MM.1S (cell line): Measurements from ENCODE around the gene BRICD5.
A peak's percentile ranks its signal among the peaks of the same experiment; 100 is the strongest.

ENCODE experiments used
- DNase-seq: peaks from one replicate; pipeline ENCODE4 v3.0.0-alpha.2; 2015
- H2AFZ ChIP-seq: fragments of 300-600 bp; sonication (generic); 2 replicates; pipeline ENCODE4 v1.6.0; 2016; ENCODE audit warnings: antibody characterized with exemption, low read length
- H3F3A ChIP-seq: fragments of 300-600 bp; sonication (generic); 2 replicates; pipeline ENCODE4 v1.6.1; 2016; ENCODE audit warnings: mild to moderate bottlenecking, antibody characterized with exemption, low read length, moderate library complexity, mixed read lengths; ENCODE audit not compliant: insufficient read depth
- H3K27ac ChIP-seq: fragments of 300-600 bp; sonication (generic); 2 replicates; pipeline ENCODE4 v1.5.1; 2016; ENCODE audit warnings: mild to moderate bottlenecking, low read length
- H3K27me3 ChIP-seq: fragments of 300-600 bp; sonication (generic); replicated peaks from 2 replicates; pipeline ENCODE4 v1.6.0; 2016; ENCODE audit warnings: low read length; ENCODE audit not compliant: insufficient read depth
- H3K36me3 ChIP-seq: fragments of 300-600 bp; sonication (generic); replicated peaks from 2 replicates; pipeline ENCODE4 v1.6.1; 2016; ENCODE audit warnings: mild to moderate bottlenecking, low read length, mixed read lengths; ENCODE audit not compliant: insufficient read depth
- H3K4me1 ChIP-seq: fragments of 300-600 bp; sonication (generic); 2 replicates; pipeline ENCODE4 v1.6.1; 2016; ENCODE audit warnings: low read length, mixed read lengths
- H3K4me2 ChIP-seq: fragments of 300-600 bp; sonication (generic); 2 replicates; pipeline ENCODE4 v1.6.0; 2016; ENCODE audit warnings: low read depth, low read length
- H3K4me3 ChIP-seq: fragments of 300-600 bp; sonication (generic); 2 replicates; pipeline ENCODE4 v1.5.1; 2016; ENCODE audit warnings: low read length, mixed read lengths
- H3K79me2 ChIP-seq: fragments of 300-600 bp; sonication (generic); 2 replicates; pipeline ENCODE4 v1.6.1; 2016; ENCODE audit warnings: mixed run types, low read length, mixed read lengths
- H3K9ac ChIP-seq: fragments of 300-600 bp; sonication (generic); 2 replicates; pipeline ENCODE4 v1.6.1; 2016; ENCODE audit warnings: low read length, mixed read lengths
- H3K9me2 ChIP-seq: fragments of 300-600 bp; sonication (generic); replicated peaks from 2 replicates; pipeline ENCODE4 v1.6.1; 2016; ENCODE audit warnings: mild to moderate bottlenecking, low read length, mixed read lengths; ENCODE audit not compliant: insufficient read depth
- H3K9me3 ChIP-seq: fragments of 300-600 bp; sonication (generic); replicated peaks from 2 replicates; pipeline ENCODE4 v1.6.1; 2016; ENCODE audit warnings: mild to moderate bottlenecking, low read length, mixed read lengths; ENCODE audit not compliant: insufficient read depth
- H4K20me1 ChIP-seq: fragments of 300-600 bp; sonication (generic); 2 replicates; pipeline ENCODE4 v1.6.1; 2016; ENCODE audit warnings: mild to moderate bottlenecking, low read length, moderate library complexity, mixed read lengths; ENCODE audit not compliant: insufficient read depth
- EZH2 ChIP-seq: fragments of 300-600 bp; sonication (generic); optimal IDR thresholded peaks from 2 replicates; pipeline ENCODE3; 2017; ENCODE audit warnings: low read depth, mild to moderate bottlenecking, antibody characterized with exemption, low read length, mixed read lengths
- EZH2phosphoT487 ChIP-seq: fragments of 300-600 bp; sonication (generic); IDR thresholded peaks from 2 replicates; pipeline ENCODE4 v1.6.1; 2018; ENCODE audit warnings: antibody characterized with exemption, low read length
- TF ChIP-seq, protein P1 (sequence below): fragments of 300-600 bp; sonication (generic); IDR thresholded peaks from 2 replicates; pipeline ENCODE4 v1.5.1; 2016; ENCODE audit warnings: antibody characterized with exemption, low read length, mixed read lengths

Gene BRICD5

DNA sequence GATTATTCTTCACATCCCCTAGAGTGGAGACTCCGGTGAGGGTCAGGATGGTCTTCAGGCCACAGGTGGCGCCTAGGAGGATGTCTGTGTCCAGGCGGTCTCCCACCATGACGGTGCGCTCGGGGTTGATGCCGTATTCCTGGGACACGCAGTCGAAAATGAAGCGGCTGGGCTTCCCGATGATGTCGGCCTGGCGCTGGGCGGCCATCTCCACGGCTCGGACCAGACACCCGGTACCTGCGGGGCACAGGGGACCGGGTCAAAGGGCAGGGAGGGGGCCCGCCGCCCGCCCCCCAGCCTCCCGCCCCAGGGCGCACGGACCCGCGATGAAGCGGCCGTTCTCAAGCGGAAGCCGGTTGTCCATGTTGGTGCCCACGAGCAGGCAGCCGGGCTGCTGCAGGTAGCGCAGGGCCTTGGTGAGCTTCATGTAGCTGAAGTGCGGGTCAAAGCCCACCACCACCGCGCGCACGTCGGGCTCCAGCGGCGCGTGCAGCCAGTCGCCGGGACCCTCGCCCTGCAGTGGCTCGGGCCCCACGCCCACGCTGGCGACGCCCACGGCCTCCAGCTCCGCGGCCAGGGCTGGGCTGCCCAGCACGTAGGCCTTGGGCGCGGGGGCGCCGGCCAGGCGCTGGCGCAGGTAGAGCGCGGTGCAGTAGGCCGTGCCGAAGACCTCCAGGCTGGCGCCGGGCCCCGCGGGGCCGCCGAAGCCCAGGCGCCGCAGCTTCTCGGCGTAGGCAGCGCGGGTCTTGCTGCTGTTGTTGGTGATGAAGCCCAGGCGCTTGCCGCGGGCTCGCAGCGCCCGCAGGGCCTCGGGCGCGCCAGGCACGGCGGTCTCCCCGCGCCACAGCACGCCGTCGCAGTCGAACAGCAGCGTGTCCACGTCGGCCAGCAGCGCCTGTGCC is 3.4 kb upstream of the BRICD5 start:
- DNase-seq = no peak
- Histone ChIP-seq H3K4me2 (peak overlapping the region; percentile 95), H3K9me3 (no peaks in the 10 kb centered on the region), H4K20me1 (no peaks in the 10 kb centered on the region), H3K4me3 (peak overlapping the region; percentile 73), H3K9ac (peak overlapping the region; percentile 68), H3K9me2 (no peaks in the 10 kb centered on the region), H2AFZ (no peak overlapping the region), H3K36me3 (no peaks in the 10 kb centered on the region), H3F3A (no peaks in the 10 kb centered on the region; the same call in 1 of the 2 replicates), H3K27ac (no peak overlapping the region), H3K4me1 (peaks cover 7% of the 10 kb centered on the region), H3K27me3 (no peaks in the 10 kb centered on the region), H3K79me2 (peaks cover 17% of the 10 kb centered on the region)
- TF ChIP-seq EZH2phosphoT487 (no peak), EZH2 (no peak)
- TF ChIP-seq, protein P1, sequence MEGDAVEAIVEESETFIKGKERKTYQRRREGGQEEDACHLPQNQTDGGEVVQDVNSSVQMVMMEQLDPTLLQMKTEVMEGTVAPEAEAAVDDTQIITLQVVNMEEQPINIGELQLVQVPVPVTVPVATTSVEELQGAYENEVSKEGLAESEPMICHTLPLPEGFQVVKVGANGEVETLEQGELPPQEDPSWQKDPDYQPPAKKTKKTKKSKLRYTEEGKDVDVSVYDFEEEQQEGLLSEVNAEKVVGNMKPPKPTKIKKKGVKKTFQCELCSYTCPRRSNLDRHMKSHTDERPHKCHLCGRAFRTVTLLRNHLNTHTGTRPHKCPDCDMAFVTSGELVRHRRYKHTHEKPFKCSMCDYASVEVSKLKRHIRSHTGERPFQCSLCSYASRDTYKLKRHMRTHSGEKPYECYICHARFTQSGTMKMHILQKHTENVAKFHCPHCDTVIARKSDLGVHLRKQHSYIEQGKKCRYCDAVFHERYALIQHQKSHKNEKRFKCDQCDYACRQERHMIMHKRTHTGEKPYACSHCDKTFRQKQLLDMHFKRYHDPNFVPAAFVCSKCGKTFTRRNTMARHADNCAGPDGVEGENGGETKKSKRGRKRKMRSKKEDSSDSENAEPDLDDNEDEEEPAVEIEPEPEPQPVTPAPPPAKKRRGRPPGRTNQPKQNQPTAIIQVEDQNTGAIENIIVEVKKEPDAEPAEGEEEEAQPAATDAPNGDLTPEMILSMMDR = no peak

DNA sequence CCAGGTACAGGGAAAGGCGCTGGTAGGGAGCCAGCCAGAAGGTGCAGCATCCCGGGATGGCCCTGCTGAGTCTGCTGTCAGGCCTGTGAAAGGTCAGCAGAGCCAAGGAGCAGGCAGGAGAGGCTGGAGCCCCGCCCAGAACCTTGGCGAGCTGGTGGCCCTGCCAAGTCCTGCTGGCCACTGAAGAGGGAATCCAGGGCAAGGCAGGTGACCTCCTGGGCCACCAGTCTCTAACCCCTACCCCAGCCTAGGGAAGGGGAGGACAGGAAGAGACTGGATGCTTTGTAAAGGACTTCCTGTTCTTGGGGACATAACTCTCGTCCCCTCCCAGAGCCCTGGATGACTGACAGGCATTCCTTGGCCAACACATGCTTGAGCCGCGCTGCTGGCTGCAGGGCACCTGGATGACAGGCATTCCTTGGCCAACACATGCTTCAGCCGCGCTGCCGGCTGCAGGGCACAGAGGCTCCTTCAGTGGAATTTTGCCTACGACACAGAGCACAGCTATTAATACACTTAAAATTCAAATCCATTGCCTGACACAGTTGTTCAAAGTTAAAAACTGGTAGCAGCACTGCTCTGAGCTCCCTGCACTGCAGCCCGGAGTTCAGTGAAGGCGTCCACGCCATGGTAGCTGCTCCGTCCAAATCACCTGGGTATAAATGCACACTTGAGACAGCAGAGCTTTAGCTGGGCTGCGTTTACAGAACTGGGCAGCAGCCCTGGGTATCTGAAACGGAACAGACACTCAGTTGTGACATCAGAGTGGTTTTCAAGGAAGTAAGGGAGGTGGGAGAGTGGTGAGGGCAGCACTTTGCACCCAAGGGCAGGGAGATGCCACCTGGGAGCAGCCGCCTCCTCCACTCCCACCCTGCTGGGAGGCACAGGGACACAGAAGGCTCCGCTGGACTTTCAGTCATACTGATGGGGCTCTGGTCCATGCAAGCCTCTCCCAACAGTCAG is 2.0 kb upstream of the BRICD5 start:
- no peaks in the 10 kb centered on the region; the same call in 1 of the 2 replicates for H3F3A ChIP-seq
- H4K20me1 ChIP-seq = no peaks in the 10 kb centered on the region
- no peak overlapping the region for H2AFZ ChIP-seq
- peak overlapping the region; percentile 95 for H3K4me2 ChIP-seq
- no peaks in the 10 kb centered on the region for H3K9me3 ChIP-seq
- no peak for DNase-seq
- no peak for TF ChIP-seq EZH2phosphoT487
- TF ChIP-seq EZH2 = no peak
- TF ChIP-seq, protein P1 = no peak
- H3K4me3 ChIP-seq = peak overlapping the region; percentile 73
- H3K4me1 ChIP-seq = peaks cover 7% of the 10 kb centered on the region
- no peaks in the 10 kb centered on the region for H3K27me3 ChIP-seq
- peak overlapping the region; percentile 58; the same call in 1 of the 2 replicates for H3K9ac ChIP-seq
- H3K79me2 ChIP-seq = peaks cover 23% of the 10 kb centered on the region
- H3K9me2 ChIP-seq = no peaks in the 10 kb centered on the region
- H3K27ac ChIP-seq = no peak overlapping the region
- no peaks in the 10 kb centered on the region; the same call in 1 of the 2 replicates for H3K36me3 ChIP-seq

DNA sequence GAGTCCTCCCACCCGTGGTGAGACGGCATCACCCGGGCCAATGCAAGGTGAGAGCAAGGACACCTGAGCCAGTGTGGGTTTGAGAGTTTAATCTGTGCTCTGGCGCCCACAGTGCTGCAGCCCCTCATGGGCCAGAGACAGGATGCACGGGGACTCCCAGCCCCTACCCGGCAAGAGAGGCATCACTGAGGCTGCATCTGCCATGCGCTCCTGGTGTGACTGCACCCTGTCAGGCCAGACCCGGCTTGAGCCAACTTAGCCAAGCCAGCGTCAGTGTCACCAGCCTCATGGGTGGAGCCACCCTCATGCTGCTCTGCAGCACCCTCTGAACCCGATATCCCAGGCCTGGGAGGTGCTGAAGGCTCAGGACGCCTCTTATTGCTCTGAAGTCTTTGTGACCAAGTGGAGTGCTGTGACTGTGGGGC is 1.3 kb upstream of the BRICD5 start:
- no peak for TF ChIP-seq EZH2phosphoT487
- TF ChIP-seq, protein P1 = no peak
- no peak for TF ChIP-seq EZH2
- Histone ChIP-seq H3K36me3 (no peaks in the 10 kb centered on the region; the same call in 1 of the 2 replicates), H3K4me1 (peaks cover 7% of the 10 kb centered on the region), H3F3A (no peaks in the 10 kb centered on the region; the same call in 1 of the 2 replicates), H3K79me2 (peaks cover 30% of the 10 kb centered on the region), H2AFZ (no peak overlapping the region), H3K9ac (no peak overlapping the region), H3K4me3 (no peak overlapping the region), H4K20me1 (no peaks in the 10 kb centered on the region), H3K9me2 (no peaks in the 10 kb centered on the region), H3K27me3 (no peaks in the 10 kb centered on the region), H3K27ac (no peak overlapping the region), H3K4me2 (no peak overlapping the region), H3K9me3 (no peaks in the 10 kb centered on the region)
- DNase-seq = no peak
